PC-3 (cell line): ENCODE data around the gene TBX10. TPM values are rescaled to one million over a fixed set of nuclear protein-coding genes. Genes with fewer than 3 reads are reported as not detected.
"Not testable (repeated sequence)": the region's sequence is repeated elsewhere in the genome, so short reads cannot be mapped to it uniquely, and the experiment has no call there.

ENCODE experiments used
- ATAC-seq: fragments of 200-7000 bp; cut with Tn5 transposase; 2 replicates; pipeline ENCODE4 v1.9.1; 2020; ENCODE audit warnings: mild to moderate bottlenecking, moderate library complexity
- BruUV-seq: library from RNA; stranded (reverse); fragments of 400-500 nt; replicated peaks from 2 replicates; lab custom pipeline; 2021; lab: Mats Ljungman, UMichigan
- CTCF ChIA-PET: fragments of 300-600 bp; sonication (Branson Sonifier 250); formaldehyde crosslinking; loops from one replicate; lab custom pipeline; 2022; ENCODE audit warnings: antibody characterized with exemption; lab: Charles Lee
- POLR2A ChIA-PET: fragments of 300-600 bp; sonication (Branson Sonifier 250); formaldehyde crosslinking; loops from one replicate; lab custom pipeline; 2022; ENCODE audit warnings: antibody characterized with exemption; ENCODE audit not compliant: unreplicated experiment; lab: Charles Lee
- DNase-seq: peaks from one replicate; pipeline ENCODE4 v3.0.0-alpha.2; 2015
- H2AFZ ChIP-seq: fragments of 300-600 bp; sonication (generic); 2 replicates; pipeline ENCODE4 v1.6.0; 2016; ENCODE audit warnings: antibody characterized with exemption, low read length
- H3F3A ChIP-seq: fragments of 300-600 bp; sonication (generic); one replicate; pipeline ENCODE4 v1.6.0; 2017; ENCODE audit warnings: antibody characterized with exemption, low read length, control low read depth, mild to moderate bottlenecking; ENCODE audit not compliant: unreplicated experiment
- H3K27ac ChIP-seq: fragments of 300-600 bp; sonication (generic); 2 replicates; pipeline ENCODE4 v1.5.1; 2016; ENCODE audit warnings: mild to moderate bottlenecking, low read length
- H3K27me3 ChIP-seq: fragments of 300-600 bp; sonication (generic); 2 replicates; pipeline ENCODE4 v1.6.1; 2016; ENCODE audit warnings: low read length, mixed read lengths
- H3K36me3 ChIP-seq: fragments of 300-600 bp; sonication (generic); 2 replicates; pipeline ENCODE4 v1.6.1; 2016; ENCODE audit warnings: low read depth, mixed run types, low read length, mixed read lengths
- H3K4me1 ChIP-seq: fragments of 300-600 bp; sonication (generic); 2 replicates; pipeline ENCODE4 v1.5.1; 2016; ENCODE audit warnings: low read length; ENCODE audit not compliant: insufficient read depth
- H3K4me2 ChIP-seq: fragments of 300-600 bp; sonication (generic); 2 replicates; pipeline ENCODE4 v1.6.0; 2016; ENCODE audit warnings: low read length
- H3K4me3 ChIP-seq: fragments of 300-600 bp; sonication (generic); 2 replicates; pipeline ENCODE4 v1.5.1; 2016; ENCODE audit warnings: mild to moderate bottlenecking, low read length, mixed read lengths
- H3K79me2 ChIP-seq: fragments of 300-600 bp; sonication (generic); 2 replicates; pipeline ENCODE4 v1.6.1; 2017; ENCODE audit warnings: low read length, mixed read lengths
- H3K9ac ChIP-seq: fragments of 300-600 bp; sonication (generic); 2 replicates; pipeline ENCODE4 v1.6.0; 2016; ENCODE audit warnings: mild to moderate bottlenecking, low read length
- H3K9me2 ChIP-seq: fragments of 300-600 bp; sonication (generic); replicated peaks from 2 replicates; pipeline ENCODE4 v1.6.1; 2016; ENCODE audit warnings: mixed run types, low read length, mixed read lengths
- H3K9me3 ChIP-seq: fragments of 300-600 bp; sonication (generic); 2 replicates; pipeline ENCODE4 v1.6.1; 2016; ENCODE audit warnings: low read length, mixed read lengths
- H4K20me1 ChIP-seq: fragments of 300-600 bp; sonication (generic); 2 replicates; pipeline ENCODE4 v1.6.1; 2016; ENCODE audit warnings: low read length, mixed read lengths
- CTCF ChIP-seq: fragments of 300-600 bp; sonication (generic); conservative IDR thresholded peaks from 2 replicates; pipeline ENCODE4 v1.5.1; 2017; ENCODE audit warnings: antibody characterized with exemption, low read depth, mild to moderate bottlenecking, low read length
- EZH2 ChIP-seq: fragments of 300-600 bp; sonication (generic); IDR thresholded peaks from one replicate; pipeline ENCODE4 v1.6.1; 2017; ENCODE audit warnings: antibody characterized with exemption, mild to moderate bottlenecking, low read length; ENCODE audit not compliant: unreplicated experiment
- EZH2phosphoT487 ChIP-seq: fragments of 300-600 bp; sonication (generic); IDR thresholded peaks from 2 replicates; pipeline ENCODE4 v1.6.1; 2018; ENCODE audit warnings: mild to moderate bottlenecking, antibody characterized with exemption, low read length, borderline replicate concordance
- intact Hi-C: fragments of 100-400 bp; cut with micrococcal nuclease; formaldehyde crosslinking; loops from 2 replicates; pipeline ENCODE4 v1.9.0; 2023
- total RNA-seq: library from RNA; depleted of rRNA; stranded (reverse); fragments of >200 nt; gene quantifications from 2 replicates; pipeline ENCODE4 v1.2.3, GENCODE V29; 2014

The TBX10 gene
- total RNA-seq, 1 experiment from 2014 or later: not detected

- Histone ChIP-seq H3F3A (no peaks in the 10 kb centered on the region), H3K4me3 (0 out of 2 replicates have a peak overlapping the region, but pooled peaks have one; percentile 92), H3K79me2 (peaks cover 23% of the 10 kb centered on the region), H4K20me1 (no peaks in the 10 kb centered on the region), H3K27me3 (no peaks in the 10 kb centered on the region), H3K9me2 (no peaks in the 10 kb centered on the region), H3K4me1 (peaks cover 16% of the 10 kb centered on the region; the same call in 1 of the 2 replicates), H3K9me3 (no peaks in the 10 kb centered on the region), H3K27ac (no peak overlapping the region), H3K4me2 (peak overlapping the region; percentile 97), H2AFZ (peak overlapping the region; percentile 95; the same call in 1 of the 2 replicates), H3K9ac (no peak overlapping the region), H3K36me3 (peaks cover 18% of the 10 kb centered on the region)
- ATAC-seq: no peak
- intact Hi-C loops: loop anchor here (1.0 kb wide), 2 partner anchors 33 to 97 kb away; partner anchors contain the start of gene CDK2AP2
- no TSS peak for BruUV-seq
- no peak for DNase-seq
- POLR2A ChIA-PET: no interaction called here
- CTCF ChIA-PET: no interaction called here
- TF ChIP-seq EZH2: no peak
- TF ChIP-seq CTCF: no peak
- no peak for TF ChIP-seq EZH2phosphoT487
These were observed 34.1 kb downstream of the TBX10 start for GRCh38 chr11:67605231-67606011.

- H3K9me3 ChIP-seq: no peaks in the 10 kb centered on the region
- no peak for ATAC-seq
- H3K9ac ChIP-seq: no peak overlapping the region
- no peak overlapping the region for H3K27ac ChIP-seq
- H3K79me2 ChIP-seq: peaks cover 23% of the 10 kb centered on the region
- H3K4me2 ChIP-seq: no peak overlapping the region
- no peaks in the 10 kb centered on the region for H3F3A ChIP-seq
- H2AFZ ChIP-seq: no peak overlapping the region
- DNase-seq: no peak
- no peaks in the 10 kb centered on the region for H4K20me1 ChIP-seq
- TF ChIP-seq EZH2phosphoT487 (no peak), CTCF (no peak), EZH2 (no peak)
- no peaks in the 10 kb centered on the region for H3K9me2 ChIP-seq
- H3K36me3 ChIP-seq: peaks cover 14% of the 10 kb centered on the region
- no TSS peak for BruUV-seq
- CTCF ChIA-PET: no interaction called here
- intact Hi-C loops: no loop called here
- H3K4me3 ChIP-seq: no peak overlapping the region
- POLR2A ChIA-PET: no interaction called here
- peaks cover 16% of the 10 kb centered on the region; the same call in 1 of the 2 replicates for H3K4me1 ChIP-seq
- H3K27me3 ChIP-seq: no peaks in the 10 kb centered on the region
These were observed 34.7 kb downstream of the TBX10 start for GRCh38 chr11:67604815-67605214.

- DNase-seq, H3K9ac ChIP-seq, CTCF ChIA-PET, H3K4me2 ChIP-seq, H3K27ac ChIP-seq, H3K9me2 ChIP-seq, intact Hi-C loops, BruUV-seq, POLR2A ChIA-PET, H2AFZ ChIP-seq, H3K9me3 ChIP-seq, H3K4me3 ChIP-seq, H3F3A ChIP-seq, H3K27me3 ChIP-seq, H3K36me3 ChIP-seq, H4K20me1 ChIP-seq, ATAC-seq: not testable (repeated sequence)
- H3K79me2 ChIP-seq: peaks cover 23% of the 10 kb centered on the region
- peaks cover 16% of the 10 kb centered on the region; the same call in 1 of the 2 replicates for H3K4me1 ChIP-seq
These were observed 35.4 kb downstream of the TBX10 start for GRCh38 chr11:67604119-67604518.
